Measurements from ENCODE around the gene MYO16.

- no peak for TF ChIP-seq YY1 (IDR thresholded peaks at IDR 0.05; ENCODE audit: insufficient read depth, insufficient read length)
- TF ChIP-seq ZNF274 (IDR thresholded peaks at IDR 0.05; ENCODE audit: low read depth, low read length) = no peak
- TF ChIP-seq SUZ12 (IDR thresholded peaks at IDR 0.05; ENCODE audit: extremely low read depth, insufficient read depth, insufficient read length) = no peak
Measured at GRCh38 chr13:108921238-108921637, 291.8 kb downstream of the MYO16 start.
